Trophoblast cell (in vitro differentiated cells and primary cell): ENCODE data around the gene BRF1.

Source experiments
- DNase-seq, 2 donors: peaks; one replicate each; pipeline ENCODE4 v3.0.0-alpha.2; 2016
- H2AFZ ChIP-seq: 2 replicates; pipeline ENCODE4 v1.6.1; 2013; ENCODE audit warnings: low read length, moderate library complexity, mild to moderate bottlenecking; ENCODE audit not compliant: insufficient read depth, poor library complexity
- H2AK5ac ChIP-seq: 2 replicates; pipeline ENCODE4 v1.6.1; 2013; ENCODE audit warnings: mild to moderate bottlenecking, low read length
- H2BK120ac ChIP-seq: 2 replicates; pipeline ENCODE4 v1.6.1; 2013; ENCODE audit warnings: low read length, mild to moderate bottlenecking, moderate library complexity; ENCODE audit not compliant: insufficient read depth, poor library complexity
- H2BK12ac ChIP-seq: 2 replicates; pipeline ENCODE4 v1.6.1; 2013; ENCODE audit warnings: mild to moderate bottlenecking, low read length, moderate library complexity
- H2BK5ac ChIP-seq: 2 replicates; pipeline ENCODE4 v1.6.1; 2013; ENCODE audit warnings: low read length, low read depth, moderate library complexity, mild to moderate bottlenecking; ENCODE audit not compliant: poor library complexity
- H3K14ac ChIP-seq: 2 replicates; pipeline ENCODE4 v1.6.1; 2013; ENCODE audit warnings: mild to moderate bottlenecking, low read length
- H3K18ac ChIP-seq: 2 replicates; pipeline ENCODE4 v1.6.1; 2013; ENCODE audit warnings: mild to moderate bottlenecking, low read length
- H3K23ac ChIP-seq: 2 replicates; pipeline ENCODE4 v1.6.1; 2013; ENCODE audit warnings: low read length
- H3K27ac ChIP-seq: 2 replicates; pipeline ENCODE4 v1.5.1; 2013; ENCODE audit warnings: low read depth, mild to moderate bottlenecking, inconsistent platforms, low read length, moderate library complexity
- H3K27me3 ChIP-seq: 2 replicates; pipeline ENCODE4 v1.6.1; 2013; ENCODE audit warnings: inconsistent platforms, mild to moderate bottlenecking, low read length, moderate library complexity; ENCODE audit not compliant: insufficient read depth
- H3K36me3 ChIP-seq, 2 experiments: 1 replicate in 1 of 2; 2 replicates in 1 of 2; pipeline ENCODE4 v1.6.1; 2013; ENCODE audit warnings: low read length in 2 of 2, mild to moderate bottlenecking in 2 of 2, moderate library complexity in 1 of 2; ENCODE audit not compliant: insufficient read depth in 2 of 2, control insufficient read depth in 1 of 2
- H3K4ac ChIP-seq: 2 replicates; pipeline ENCODE4 v1.6.1; 2013; ENCODE audit warnings: low read depth, mild to moderate bottlenecking, low read length, moderate library complexity
- H3K4me1 ChIP-seq, 2 experiments: 1 replicate in 1 of 2; 2 replicates in 1 of 2; pipeline ENCODE4 v1.6.1; 2013; ENCODE audit warnings: low read length in 2 of 2, mild to moderate bottlenecking in 2 of 2, moderate library complexity in 1 of 2; ENCODE audit not compliant: insufficient read depth in 2 of 2, control insufficient read depth in 1 of 2
- H3K4me2 ChIP-seq: 2 replicates; pipeline ENCODE4 v1.6.1; 2013; ENCODE audit warnings: inconsistent platforms, mild to moderate bottlenecking, low read length, moderate library complexity
- H3K4me3 ChIP-seq: 2 replicates; pipeline ENCODE4 v1.5.1; 2013; ENCODE audit warnings: mild to moderate bottlenecking, low read depth, low read length, inconsistent platforms
- H3K79me1 ChIP-seq: one replicate; pipeline ENCODE4 v1.6.1; 2013; ENCODE audit warnings: low read length
- H3K79me2 ChIP-seq: 2 replicates; pipeline ENCODE4 v1.6.1; 2013; ENCODE audit warnings: low read length, mild to moderate bottlenecking; ENCODE audit not compliant: control insufficient read depth, insufficient read depth, poor library complexity
- H3K9ac ChIP-seq: 2 replicates; pipeline ENCODE4 v1.6.1; 2013; ENCODE audit warnings: mild to moderate bottlenecking, low read length
- H3K9me3 ChIP-seq: 2 replicates; pipeline ENCODE4 v1.6.1; 2013; ENCODE audit warnings: low read depth, mild to moderate bottlenecking, control low read depth, inconsistent platforms, low read length; ENCODE audit not compliant: insufficient read depth
- H4K12ac ChIP-seq: 2 replicates; pipeline ENCODE4 v1.6.1; 2013; ENCODE audit warnings: low read depth, mild to moderate bottlenecking, low read length, moderate library complexity
- H4K8ac ChIP-seq: 2 replicates; pipeline ENCODE4 v1.6.1; 2013; ENCODE audit warnings: low read depth, mild to moderate bottlenecking, low read length, moderate library complexity
- H4K91ac ChIP-seq: one replicate; pipeline ENCODE4 v1.6.1; 2013; ENCODE audit warnings: low read depth, mild to moderate bottlenecking, low read length, moderate library complexity
- WGBS: extraction: QIAGEN DNeasy Blood & Tissue Kit; methylation state at CpG from one replicate; pipeline ENCODE4 v1.1.7; 2013; ENCODE audit warnings: missing lambda C conversion rate; ENCODE audit not compliant: insufficient read length, insufficient coverage; ENCODE audit errors: extremely low coverage; 5-methylcytosine and 5-hydroxymethylcytosine counted together

BRF1 gene

DNA sequence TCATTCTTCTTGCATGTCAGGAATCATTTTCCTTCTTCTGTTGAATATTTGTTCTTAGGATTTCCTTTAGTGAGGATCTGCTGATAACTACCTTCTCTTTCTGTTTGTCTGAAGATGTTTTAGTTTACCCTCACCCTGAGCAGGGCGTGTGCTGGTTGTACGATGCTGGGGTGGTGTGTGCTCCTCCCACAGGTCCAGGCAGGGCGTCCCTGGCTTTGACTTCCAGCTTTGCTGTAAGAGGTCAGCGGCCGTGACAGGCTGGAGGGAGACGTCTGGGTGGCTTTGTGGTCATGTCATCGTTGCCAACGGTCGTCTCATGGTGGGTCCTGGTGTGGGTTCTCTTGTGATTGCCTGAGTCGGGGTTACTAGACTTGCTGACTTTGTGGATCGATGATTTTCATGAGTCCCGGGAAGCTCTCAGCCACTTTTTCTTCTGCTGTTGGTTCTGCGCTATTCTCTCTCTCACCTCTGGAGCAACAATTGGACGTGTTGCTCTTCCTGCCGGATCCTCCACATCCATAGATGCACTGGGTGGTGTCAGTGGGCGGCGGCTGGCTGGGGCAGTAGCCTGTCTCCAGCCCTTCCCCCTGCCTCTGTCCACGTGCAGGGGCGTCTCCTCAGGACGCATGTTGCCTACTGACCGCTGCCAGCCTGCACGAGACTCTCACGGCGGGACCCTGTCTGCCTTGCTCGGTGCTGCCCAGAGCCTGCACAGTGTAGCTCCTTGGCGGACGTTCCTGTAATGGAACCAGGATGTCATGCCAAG, 22.2 kb upstream of the BRF1 start:
- WGBS: no CpG with 5 or more reads among the region's 27 CpGs
- H3K27ac ChIP-seq: no peak overlapping the region
- H2BK120ac ChIP-seq: no peak overlapping the region
- H3K4me2 ChIP-seq: no peak overlapping the region
- no peak overlapping the region for H4K91ac ChIP-seq
- no peak overlapping the region for H2AK5ac ChIP-seq
- H3K79me2 ChIP-seq: no peaks in the 10 kb centered on the region
- no peak overlapping the region for H3K23ac ChIP-seq
- DNase-seq: no peak
- no peak overlapping the region for H3K9ac ChIP-seq
- no peaks in the 10 kb centered on the region for H3K27me3 ChIP-seq
- no peak overlapping the region for H3K4me3 ChIP-seq
- H2BK5ac ChIP-seq: no peak overlapping the region
- H3K36me3 ChIP-seq: no peaks in the 10 kb centered on the region
- H3K14ac ChIP-seq: no peak overlapping the region
- no peak overlapping the region for H2AFZ ChIP-seq
- H2BK12ac ChIP-seq: no peak overlapping the region
- H4K8ac ChIP-seq: no peak overlapping the region
- H3K4me1 ChIP-seq: peaks cover 0 to 5% of the 10 kb centered on the region in 2 experiments
- H3K9me3 ChIP-seq: peaks cover 1% of the 10 kb centered on the region
- no peak overlapping the region for H4K12ac ChIP-seq
- no peak overlapping the region for H3K18ac ChIP-seq
- no peaks in the 10 kb centered on the region for H3K79me1 ChIP-seq
- H3K4ac ChIP-seq: no peak overlapping the region

DNA sequence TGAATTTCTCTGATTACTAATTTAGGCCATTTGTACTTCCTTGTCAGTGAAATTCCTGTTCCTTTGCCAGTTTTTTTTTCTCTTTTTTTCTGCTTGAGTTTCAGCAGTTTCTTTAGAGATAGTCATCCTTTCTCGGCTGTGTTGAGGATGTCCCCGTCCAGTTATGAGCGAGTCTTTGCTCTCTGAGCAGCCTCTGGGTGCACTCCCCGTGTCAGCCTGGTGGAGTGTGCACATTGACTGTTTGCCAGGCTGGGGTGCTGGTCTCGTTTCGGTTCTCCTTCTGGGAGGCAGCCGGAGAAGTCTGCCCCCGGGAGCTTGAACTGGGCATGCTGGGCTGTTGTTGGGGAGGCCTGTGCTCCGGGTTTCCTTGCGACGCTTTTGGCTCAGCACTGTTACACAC, 16.7 kb upstream of the BRF1 start:
- Histone ChIP-seq H3K27me3 (no peaks in the 10 kb centered on the region), H3K9ac (no peak overlapping the region), H3K9me3 (no peaks in the 10 kb centered on the region), H3K4me1 (peaks cover 13 to 16% of the 10 kb centered on the region in 2 experiments), H3K79me1 (peaks cover 7% of the 10 kb centered on the region), H3K23ac (no peak overlapping the region), H2BK12ac (no peak overlapping the region), H2BK5ac (no peak overlapping the region), H3K4me3 (no peak overlapping the region), H3K4me2 (no peak overlapping the region), H3K36me3 (no peaks in the 10 kb centered on the region), H2BK120ac (no peak overlapping the region), H3K4ac (peak overlapping the region; percentile 30), H3K14ac (no peak overlapping the region), H4K12ac (no peak overlapping the region), H3K18ac (no peak overlapping the region), H4K91ac (no peak overlapping the region), H3K27ac (no peak overlapping the region), H3K79me2 (peaks cover 8% of the 10 kb centered on the region), H2AFZ (no peak overlapping the region), H4K8ac (no peak overlapping the region), H2AK5ac (no peak overlapping the region)
- peak in 1 of 2 donors; percentile 23 for DNase-seq
- WGBS: no CpG with 5 or more reads among the region's 11 CpGs

DNA sequence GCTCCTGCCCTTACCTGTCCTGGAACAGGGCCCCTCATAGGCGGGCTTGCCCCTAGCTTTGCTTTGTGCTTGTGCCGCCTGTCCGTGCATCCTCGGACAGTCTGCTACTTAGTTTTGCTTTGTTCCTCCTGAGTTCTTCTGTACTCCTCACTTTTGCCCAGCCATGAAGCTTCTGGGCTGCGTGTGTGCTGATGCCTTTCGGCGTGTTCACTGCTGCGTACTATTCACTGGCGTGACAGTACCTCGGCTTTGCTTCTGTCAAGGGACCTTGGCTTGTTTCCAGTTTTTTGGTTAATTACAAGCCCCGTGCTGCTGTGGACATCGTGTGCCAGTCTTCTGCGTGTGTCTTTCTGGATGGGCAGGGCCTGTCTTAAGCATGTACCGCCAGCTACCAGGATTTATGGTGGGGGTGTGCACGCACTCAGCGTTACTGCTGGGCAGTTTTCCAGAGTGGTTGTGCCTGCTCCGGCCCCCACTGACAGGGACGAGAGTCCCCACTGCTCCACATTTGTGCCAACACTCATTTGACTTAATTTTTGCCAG, 16.2 kb upstream of the BRF1 start:
- Histone ChIP-seq H3K79me1 (peaks cover 7% of the 10 kb centered on the region), H3K18ac (no peak overlapping the region), H3K36me3 (no peaks in the 10 kb centered on the region), H3K4me3 (no peak overlapping the region), H3K4ac (no peak overlapping the region), H3K27ac (no peak overlapping the region), H3K23ac (no peak overlapping the region), H3K4me1 (peaks cover 13 to 16% of the 10 kb centered on the region in 2 experiments), H2BK5ac (no peak overlapping the region), H2AFZ (no peak overlapping the region), H3K9me3 (no peaks in the 10 kb centered on the region), H3K79me2 (peaks cover 8% of the 10 kb centered on the region), H2AK5ac (no peak overlapping the region), H4K91ac (no peak overlapping the region), H2BK120ac (no peak overlapping the region), H3K14ac (no peak overlapping the region), H3K27me3 (no peaks in the 10 kb centered on the region), H3K9ac (no peak overlapping the region), H2BK12ac (no peak overlapping the region), H3K4me2 (no peak overlapping the region), H4K8ac (no peak overlapping the region), H4K12ac (no peak overlapping the region)
- no peak for DNase-seq
- WGBS: no CpG with 5 or more reads among the region's 18 CpGs

DNA sequence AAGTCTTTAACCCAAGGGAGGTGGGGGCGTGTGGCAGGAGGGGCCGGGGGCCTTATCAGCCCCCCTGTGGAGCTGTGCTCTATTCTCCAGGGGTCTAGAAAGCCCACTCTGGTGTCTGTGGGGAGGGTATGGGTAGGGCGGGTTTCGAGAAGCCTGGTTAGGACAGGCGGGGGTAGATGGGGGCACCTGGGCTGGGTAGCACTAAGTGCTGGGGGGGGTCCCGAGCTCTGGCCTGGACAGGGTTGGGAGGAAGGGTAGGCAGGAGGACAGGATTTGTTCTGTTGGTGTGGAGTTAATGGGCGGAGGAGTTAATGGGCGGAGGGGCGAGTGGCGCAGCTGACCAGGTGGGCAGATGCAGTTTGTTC, 15.8 kb upstream of the BRF1 start:
- no peak overlapping the region for H4K91ac ChIP-seq
- no peak overlapping the region for H2AK5ac ChIP-seq
- H3K79me2 ChIP-seq: peaks cover 8% of the 10 kb centered on the region
- H3K14ac ChIP-seq: no peak overlapping the region
- no peak overlapping the region for H3K9ac ChIP-seq
- no peak overlapping the region for H3K27ac ChIP-seq
- no peak overlapping the region for H2AFZ ChIP-seq
- no peak overlapping the region for H2BK120ac ChIP-seq
- peaks cover 1% of the 10 kb centered on the region for H3K9me3 ChIP-seq
- 100% methylated on average over 4 of the region's 10 CpGs for WGBS
- no peak overlapping the region for H3K4ac ChIP-seq
- no peak overlapping the region for H3K18ac ChIP-seq
- H3K4me1 ChIP-seq: peaks cover 18 to 20% of the 10 kb centered on the region in 2 experiments
- no peaks in the 10 kb centered on the region for H3K27me3 ChIP-seq
- no peak overlapping the region for H4K12ac ChIP-seq
- H3K79me1 ChIP-seq: peaks cover 7% of the 10 kb centered on the region
- no peaks in the 10 kb centered on the region for H3K36me3 ChIP-seq
- no peak overlapping the region for H4K8ac ChIP-seq
- H3K4me2 ChIP-seq: no peak overlapping the region
- no peak overlapping the region for H2BK5ac ChIP-seq
- DNase-seq: no peak
- no peak overlapping the region for H2BK12ac ChIP-seq
- no peak overlapping the region for H3K23ac ChIP-seq
- H3K4me3 ChIP-seq: no peak overlapping the region
